GM12892 (cell line): ENCODE results near the gene INVS.

Experiments
- DNase-seq: peaks from one replicate; pipeline ENCODE4 v3.0.0; 2011; ENCODE audit not compliant: insufficient read length
- FAIRE-seq: peaks from 2 replicates; lab custom pipeline; 2011; peaks lifted over from hg19 to GRCh38; lab: Jason Lieb, UNC
- POLR2A ChIP-seq: IDR thresholded peaks from 2 replicates; pipeline ENCODE4 v1.6.1; 2011; ENCODE audit warnings: low read depth, low read length, control low read depth
- POLR2AphosphoS5 ChIP-seq: IDR thresholded peaks from 2 replicates; pipeline ENCODE4 v1.6.1; 2011; ENCODE audit warnings: low read depth, low read length, control low read depth
- TAF1 ChIP-seq: IDR thresholded peaks from 2 replicates; pipeline ENCODE4 v1.6.1; 2011; ENCODE audit warnings: low read depth, mild to moderate bottlenecking, control low read depth, low read length, borderline replicate concordance

The INVS gene

GRCh38 chr9:100341889-100342288, 242.8 kb downstream of the INVS start:
- FAIRE-seq = no peak
- TF ChIP-seq TAF1 = no peak
- no peak for TF ChIP-seq POLR2AphosphoS5
- no peak for DNase-seq

DNA sequence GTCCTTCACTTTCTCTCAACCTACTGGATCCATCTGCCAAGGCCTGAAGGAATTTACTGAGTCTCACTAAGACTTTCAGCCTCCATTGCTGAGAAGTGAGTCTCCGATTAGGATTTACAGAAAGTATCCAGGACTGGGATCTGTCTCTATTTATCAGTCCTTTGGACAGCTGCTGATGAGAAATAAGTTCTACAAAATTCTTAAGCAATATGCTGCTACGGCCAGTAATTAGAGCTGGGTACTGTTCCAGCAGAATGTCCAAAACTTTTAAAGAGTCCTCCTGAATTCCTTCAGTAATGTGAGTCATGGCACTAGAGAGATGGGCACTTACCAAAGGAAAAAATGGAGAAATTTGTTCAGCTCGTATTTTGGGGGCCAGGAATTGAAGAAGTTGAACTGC, 247.8 kb downstream of the INVS start:
- no peak for TF ChIP-seq POLR2AphosphoS5
- DNase-seq (no peak), FAIRE-seq (no peak)

DNA sequence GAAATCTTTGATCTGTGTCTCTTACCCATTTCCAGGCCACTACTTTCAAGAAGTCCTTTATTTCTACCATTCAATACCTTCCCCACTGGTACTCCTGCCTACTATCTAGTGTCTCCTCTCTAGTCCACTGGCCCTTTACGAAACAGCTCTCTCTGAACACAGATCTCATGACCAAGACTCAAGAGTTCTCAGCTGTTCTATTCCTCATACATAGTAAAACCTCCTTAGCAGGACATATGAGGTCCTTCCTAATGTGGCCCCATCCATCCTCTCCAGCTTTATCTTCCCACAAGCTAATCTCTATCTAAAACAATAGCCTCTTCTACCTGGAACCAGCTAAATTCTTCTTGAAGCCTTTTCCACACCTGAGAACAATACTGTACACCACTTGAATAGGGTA, 251.1 kb downstream of the INVS start:
- FAIRE-seq = no peak
- DNase-seq = no peak
- no peak for TF ChIP-seq POLR2AphosphoS5
- TF ChIP-seq POLR2A = no peak
- TF ChIP-seq TAF1 = no peak
